ENCODE measurements around the gene PEX10.

PEX10 gene

GRCh38 chr1:2372551-2373490 lies 39.5 kb downstream of the PEX10 start:
- DNase-seq = no peak

- DNase-seq = no peak
These were observed 44.2 kb downstream of the PEX10 start for GRCh38 chr1:2368053-2368744.

DNA sequence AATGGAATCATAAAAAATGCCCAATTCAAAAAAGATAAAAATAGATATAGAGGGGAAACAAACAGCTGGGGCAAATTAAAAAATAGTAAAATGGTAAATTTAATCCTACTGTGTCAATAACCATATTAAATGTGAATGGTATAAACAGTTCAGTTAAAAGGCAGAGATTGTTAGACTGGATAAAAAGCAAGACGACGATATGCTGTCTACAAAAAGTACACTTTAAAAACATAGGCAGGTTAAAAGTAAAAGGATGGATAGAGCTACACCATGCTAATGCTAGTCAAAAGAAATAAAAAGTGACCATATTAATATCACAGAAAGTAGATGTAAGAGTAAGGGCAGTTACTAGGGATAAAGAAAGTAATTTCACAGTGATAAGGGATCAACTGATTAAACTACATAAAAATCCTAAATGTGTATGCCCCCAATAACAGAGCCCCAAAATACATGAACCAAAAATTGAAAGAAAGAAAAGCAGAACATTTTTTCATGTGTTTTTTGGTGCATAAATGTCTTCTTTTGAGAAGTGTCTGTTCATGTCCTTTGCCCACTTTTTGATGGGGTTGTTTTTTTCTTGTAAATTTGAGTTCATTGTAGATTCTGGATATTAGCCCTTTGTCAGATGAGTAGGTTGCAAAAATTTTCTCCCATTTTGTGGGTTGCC lies 48.4 kb downstream of the PEX10 start:
- no peak for DNase-seq

DNA sequence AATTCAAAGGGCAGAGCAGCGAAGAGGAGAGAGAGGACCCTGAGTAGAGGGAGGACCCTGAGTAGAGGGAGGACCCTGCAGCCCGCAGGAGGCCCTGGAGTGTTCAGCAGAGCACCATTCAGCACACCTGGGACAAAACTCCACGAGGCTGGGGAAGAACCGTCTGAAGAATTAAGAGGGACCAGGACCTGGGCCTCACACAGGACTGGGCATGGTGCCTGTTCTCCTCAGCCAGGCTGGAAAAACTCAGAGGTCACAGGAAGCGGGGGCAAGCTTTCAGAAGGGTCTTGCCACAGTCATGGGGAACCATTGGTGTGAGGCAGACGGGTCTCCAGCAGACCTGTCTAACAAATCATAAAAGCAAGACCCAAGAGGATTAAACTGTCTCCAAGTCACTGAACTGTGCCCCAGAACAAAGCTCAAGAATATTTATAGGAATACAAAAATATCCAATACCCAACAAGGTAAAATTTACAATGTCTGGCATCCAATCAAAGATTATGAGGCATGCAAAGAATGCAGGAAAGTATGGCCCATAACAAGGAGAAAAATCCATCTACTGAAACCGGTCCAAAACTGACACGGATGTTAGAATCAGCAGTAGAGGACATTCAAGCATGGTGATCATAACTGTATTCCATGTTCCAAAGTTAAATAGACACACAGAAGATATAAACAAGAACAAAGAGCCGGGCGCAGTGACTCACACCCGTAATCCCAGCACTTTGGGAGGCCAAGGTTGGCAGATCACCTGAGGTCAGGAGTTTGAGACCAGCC lies 51.6 kb downstream of the PEX10 start:
- no peak for DNase-seq

- DNase-seq = no peak
These were observed 53.4 kb downstream of the PEX10 start for GRCh38 chr1:2358651-2359640.

GRCh38 chr1:2358072-2358471 lies 54.3 kb downstream of the PEX10 start:
- DNase-seq = no peak

- DNase-seq = no peak
These were observed 55.2 kb downstream of the PEX10 start for GRCh38 chr1:2356911-2357845.

DNA sequence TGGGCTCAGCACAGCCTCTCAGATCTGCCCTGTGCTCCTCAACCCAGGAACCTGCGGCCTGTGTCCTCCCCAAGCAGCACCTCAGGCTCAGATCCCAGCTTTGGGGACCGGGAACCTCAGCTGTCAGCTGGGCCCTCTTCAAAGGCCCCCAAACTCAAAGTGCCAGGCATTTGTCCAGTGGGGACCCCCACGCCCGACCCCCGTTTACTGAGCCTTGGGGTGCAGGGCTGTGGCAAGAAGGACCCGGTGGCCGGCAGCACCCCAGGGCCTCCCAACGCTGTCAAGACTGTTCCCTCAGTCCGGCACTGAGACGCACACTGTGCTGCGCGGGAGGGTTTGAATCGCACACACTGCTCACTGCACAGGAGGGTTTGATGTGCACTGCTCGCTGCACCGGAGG lies 56.0 kb downstream of the PEX10 start:
- DNase-seq = no peak

- DNase-seq = no peak
These were observed 56.7 kb downstream of the PEX10 start for GRCh38 chr1:2355373-2356261.

DNA sequence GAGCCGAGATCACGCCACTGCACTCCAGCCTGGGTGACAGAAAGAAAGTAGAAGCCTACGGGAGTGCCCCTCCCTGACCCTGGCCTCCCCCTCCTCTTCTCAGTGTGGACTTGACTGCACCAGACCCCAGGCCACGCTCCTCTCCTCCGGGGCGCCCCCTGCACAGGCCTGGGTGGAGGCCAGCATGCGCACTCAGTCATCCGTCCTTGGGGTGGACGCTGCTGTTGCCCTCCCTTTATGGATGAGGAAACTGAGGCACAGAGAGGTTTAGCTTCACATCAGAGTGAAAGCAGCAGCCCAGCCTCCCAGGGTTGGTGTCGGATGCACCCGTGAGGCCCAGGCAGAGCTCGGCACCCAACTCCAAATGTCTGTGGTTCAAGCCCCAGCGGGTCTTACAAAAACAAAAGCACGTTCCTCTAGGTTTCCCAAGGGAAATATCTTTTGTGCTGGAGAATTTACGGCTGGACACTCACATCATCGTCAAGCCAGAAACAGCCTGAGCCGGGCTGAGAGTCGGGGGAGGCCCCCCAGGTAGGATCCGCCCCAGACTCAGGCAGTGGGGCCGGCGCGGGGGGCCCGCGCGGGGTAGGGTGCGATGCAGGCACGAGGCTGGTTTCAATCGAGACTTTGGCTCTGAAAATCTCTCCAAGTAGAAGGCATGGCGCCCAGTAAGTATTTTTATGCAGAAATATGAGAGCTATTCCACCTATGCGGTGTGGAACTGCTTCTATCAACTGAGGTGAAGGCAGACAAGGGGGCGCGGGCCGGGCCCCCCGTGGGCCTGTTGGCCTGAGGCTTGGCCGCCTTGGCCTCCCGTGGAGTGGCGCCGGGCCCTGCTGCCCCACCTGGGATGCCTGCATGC lies 57.6 kb downstream of the PEX10 start:
- DNase-seq = no peak

Data from CD4-positive, alpha-beta T cell treated with Interferon gamma for 1 hour (primary cell).